Measurements from ENCODE around the gene RUNX2.
"Not testable (repeated sequence)": the region's sequence is repeated elsewhere in the genome, so short reads cannot be mapped to it uniquely, and the experiment has no call there.

RUNX2 gene

DNA sequence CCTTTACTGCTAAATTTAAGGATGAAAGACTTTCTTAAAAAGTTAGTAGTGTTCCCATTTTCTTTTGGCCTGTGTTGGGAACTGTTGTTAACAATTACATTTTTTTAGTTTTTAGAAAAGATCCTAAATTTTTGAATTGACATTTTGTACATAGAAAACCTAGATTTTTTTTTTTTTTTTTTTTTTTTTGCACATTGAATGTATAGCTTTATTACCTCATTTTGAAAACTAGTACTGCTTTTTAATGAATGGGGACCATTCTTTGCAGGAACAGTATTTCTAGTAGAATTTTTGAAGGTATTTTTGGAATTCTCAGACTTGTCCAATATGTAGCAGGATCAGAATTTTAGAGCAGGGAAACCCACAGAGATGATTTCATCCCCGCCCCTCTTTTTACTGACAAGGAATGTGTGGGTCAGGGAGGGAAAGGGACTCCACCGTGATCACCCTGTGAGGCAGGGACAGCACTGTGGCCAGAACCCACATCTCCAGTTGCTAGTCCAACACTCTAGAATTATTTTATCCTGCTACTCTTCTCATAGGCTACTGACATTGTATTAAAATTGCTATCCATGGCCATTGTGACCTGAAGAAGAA lies 204.0 kb downstream of the RUNX2 start:
- no peak for DNase-seq

DNA sequence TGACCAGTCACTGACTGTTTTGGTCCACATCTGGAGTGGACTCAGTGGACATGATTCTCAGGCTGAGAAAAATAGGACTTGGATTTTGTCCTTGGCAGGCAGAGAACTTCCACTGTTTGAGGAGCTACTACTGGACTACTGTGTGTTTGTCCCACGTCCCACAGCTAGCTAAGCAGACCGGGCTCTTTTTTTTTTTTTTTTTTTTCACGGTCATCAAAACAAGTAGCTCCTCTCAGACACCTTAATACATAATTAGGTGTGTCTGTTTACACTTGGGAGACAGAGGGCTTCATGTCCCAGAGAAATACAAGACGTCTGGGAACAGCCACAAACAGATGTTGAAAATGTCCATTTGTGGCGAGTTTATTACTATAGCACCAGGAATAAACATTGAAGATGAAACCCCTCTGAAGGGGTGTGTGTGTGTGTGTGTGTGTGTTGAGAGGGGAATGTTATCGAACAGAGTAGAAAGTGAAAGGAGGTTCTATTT lies 204.6 kb downstream of the RUNX2 start:
- no peak for DNase-seq

DNA sequence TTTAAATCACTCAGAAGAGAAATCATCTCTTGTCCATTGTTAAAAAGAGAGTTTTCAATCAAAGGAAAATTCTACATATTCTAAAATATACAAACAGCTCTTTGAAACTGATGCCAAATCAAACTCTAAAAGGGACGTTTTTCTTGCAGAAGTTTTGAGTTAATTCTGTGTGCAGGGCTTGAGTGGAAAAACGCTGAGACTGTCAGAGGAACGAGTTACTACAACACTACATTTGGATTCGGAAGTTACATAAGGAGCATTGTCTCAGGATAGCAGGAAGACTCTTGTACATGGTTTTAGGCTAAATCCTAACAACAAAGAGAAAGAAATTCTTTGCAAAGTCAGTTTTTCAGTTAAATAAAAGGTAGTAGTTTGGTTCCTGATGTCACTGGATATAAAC lies 205.3 kb downstream of the RUNX2 start:
- no peak for DNase-seq

DNA sequence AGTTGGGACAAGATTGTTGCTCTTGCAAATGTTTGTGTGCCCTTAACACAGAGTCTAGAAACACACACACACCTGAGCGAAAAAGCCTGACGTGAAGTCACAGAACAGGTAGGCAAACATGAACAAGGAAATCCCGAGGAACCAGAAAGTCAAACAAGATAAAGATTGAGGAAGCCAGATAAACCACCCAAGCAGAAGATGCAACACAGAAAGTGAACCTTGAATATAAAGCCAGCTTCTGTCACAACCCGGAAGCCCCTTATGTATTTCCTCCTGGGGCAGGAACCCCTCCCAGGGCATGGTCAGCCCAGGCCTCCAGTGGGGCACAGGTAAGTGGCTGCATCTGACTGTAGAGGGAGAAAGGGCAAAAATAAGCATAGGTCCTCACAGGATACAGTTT lies 207.8 kb downstream of the RUNX2 start:
- no peak for DNase-seq

DNA sequence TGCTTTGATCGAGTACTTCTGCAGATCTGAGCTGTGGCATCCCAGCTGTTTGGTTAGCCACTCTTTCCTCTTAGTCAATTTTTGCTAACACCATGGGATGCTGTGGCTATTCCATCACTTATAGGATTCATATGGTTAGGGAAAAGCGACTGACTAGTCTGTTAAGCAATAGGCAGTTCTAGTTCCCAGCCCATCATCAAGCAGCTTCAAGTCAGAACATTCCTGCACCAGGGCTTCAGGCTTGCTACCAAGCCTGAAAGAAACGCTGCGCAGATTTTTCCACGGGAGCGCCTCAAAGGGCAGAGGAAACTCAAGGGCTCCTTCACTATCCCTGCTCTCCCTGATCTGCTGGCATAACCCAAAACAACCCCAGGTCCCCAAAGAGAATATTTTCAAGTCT lies 209.4 kb downstream of the RUNX2 start:
- DNase-seq: no peak

DNA sequence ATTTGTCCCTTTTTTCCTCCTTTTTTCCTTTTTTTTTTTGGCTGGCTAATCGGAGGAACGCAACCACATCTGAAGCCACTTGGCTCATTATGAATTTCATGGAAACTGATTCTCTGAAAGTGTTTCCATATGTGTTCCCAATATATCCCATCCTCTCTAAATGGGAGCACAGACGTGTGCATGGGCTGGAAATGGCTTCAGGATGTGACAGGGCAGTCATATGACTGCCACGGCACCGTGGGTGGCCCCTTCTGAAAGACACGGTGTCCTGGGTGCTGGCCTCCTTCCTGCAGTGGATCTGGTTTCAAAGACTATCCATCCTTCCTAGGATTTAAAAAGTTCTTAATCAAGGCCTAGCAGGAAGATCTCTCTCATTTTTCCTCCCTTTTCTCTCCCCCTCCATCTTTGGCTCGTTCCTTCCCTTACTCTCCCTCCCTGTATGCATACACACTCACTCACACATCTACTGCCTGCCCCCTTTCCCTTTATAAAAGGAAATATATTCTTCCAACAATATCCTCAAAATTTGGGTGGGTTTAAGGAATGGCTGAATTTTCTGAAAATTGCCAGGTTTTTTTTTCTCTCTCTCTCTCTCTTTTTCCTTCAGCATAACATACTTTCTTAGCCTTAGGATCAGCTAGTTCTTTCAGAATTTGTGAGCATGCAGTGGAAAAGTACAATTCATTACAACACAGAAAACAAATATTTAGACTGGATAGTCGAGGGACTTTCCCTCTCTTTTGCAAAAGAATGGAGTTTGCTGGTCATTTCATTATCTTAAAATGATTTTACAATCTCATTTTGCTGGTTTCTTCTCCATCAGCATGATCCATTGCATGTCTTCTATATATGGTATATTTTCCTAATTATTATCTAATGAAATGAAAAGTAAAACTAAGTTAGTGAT lies 210.8 kb downstream of the RUNX2 start:
- DNase-seq: no peak

DNA sequence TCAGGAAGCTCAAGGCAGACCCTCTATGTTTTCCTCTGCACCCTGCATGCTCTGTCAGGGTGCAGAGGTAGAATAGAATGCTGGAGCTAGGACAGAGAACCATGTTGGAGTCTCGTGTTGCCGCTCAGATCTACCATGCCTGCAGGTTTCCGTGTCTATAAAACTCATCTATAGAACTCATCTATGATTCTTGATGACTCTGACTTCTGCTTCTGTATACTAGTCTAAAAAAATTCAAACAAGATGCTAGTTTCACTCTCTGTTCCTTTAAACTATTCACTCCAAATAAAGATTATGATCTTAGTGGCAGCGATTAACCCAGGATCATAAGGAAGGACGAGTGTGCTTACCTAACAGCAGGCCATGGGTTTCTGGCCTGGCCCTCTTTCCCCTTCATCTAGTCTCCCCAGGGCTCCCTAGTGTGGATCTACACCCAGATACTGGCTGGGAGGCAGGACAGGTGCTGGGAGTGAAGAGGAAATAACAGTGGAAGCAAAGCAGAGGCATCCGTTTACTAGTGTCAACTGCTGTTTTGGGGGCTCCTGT lies 212.3 kb downstream of the RUNX2 start:
- no peak for DNase-seq

DNA sequence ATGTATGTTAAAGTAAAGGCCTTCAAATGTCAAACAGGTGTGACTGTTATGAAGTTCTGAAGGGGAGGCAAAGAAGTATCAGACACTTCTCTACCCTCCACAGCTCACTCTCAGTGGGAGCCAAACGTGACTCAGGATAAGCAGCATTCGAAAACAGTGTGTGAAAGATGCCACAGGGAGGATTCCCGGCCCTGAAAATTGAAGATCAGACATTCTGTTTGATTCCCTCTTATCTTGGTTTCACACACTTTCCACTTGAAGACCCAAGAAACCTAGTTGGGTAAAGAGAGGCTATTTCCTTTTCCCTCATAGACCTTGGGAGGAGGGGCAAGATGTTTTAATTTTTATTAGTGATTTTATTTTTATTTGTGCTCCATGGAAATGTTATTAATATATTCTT lies 213.8 kb downstream of the RUNX2 start:
- DNase-seq: no peak

DNA sequence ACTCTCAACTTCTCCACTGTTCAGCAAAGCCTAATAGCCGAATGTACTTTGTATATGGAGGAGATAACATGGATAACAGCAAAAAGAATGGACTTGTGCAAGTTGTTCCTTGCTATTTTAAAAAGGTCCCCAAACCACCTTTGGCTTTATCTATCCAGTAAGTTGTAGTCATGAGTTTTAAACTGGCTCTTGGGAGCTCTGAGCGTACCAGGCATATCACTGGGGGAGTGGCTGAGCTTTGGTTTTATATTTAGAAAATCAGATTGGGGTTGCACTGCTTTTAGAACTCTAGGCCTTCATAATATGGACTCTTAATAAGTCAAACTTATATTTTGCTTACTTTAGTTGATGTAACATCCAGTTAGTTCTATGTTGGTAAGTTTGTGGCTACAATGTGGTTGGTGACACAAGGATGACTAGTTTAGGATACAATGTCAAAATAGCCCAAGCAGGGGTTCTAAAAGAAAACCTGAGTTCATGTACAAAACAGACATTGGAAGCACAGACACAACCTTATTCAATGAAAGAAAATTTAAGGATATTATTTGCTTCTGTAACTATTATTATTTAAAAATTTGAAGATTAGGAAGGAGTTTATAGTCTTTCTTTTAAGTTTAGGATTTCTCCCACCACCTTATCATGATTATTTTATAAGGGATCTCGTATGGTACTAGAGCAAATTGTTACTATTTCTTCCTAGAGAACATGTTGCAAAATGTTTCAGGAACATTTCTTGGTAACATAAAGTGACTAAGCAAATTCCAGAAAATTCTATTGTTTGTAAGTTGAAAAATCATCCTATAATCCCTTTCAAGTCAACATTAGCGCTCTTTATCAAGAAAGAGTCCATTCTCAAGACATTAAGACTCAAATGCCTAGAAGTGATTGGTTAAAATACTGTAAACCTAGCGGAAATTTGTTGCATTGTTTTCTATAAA lies 215.4 kb downstream of the RUNX2 start:
- DNase-seq: no peak

DNA sequence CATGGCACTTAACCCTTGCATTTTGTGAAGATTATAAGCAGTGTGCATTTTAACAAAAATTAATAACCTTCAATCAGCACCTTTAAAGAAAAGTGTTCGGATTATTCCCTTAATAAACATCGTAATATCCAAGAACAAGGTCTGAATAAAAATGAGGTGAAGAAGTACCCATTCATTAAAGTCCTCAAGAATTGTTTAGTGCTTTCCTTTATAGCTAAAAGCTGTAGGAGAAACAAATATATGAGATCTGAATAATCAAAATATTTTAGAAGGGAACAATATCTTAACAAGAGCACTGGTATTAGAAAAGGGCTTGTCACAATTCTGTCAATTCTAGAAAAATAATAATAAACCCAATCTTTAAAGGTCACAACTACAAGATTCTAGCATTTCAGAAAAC lies 217.3 kb downstream of the RUNX2 start:
- no peak for DNase-seq

DNA sequence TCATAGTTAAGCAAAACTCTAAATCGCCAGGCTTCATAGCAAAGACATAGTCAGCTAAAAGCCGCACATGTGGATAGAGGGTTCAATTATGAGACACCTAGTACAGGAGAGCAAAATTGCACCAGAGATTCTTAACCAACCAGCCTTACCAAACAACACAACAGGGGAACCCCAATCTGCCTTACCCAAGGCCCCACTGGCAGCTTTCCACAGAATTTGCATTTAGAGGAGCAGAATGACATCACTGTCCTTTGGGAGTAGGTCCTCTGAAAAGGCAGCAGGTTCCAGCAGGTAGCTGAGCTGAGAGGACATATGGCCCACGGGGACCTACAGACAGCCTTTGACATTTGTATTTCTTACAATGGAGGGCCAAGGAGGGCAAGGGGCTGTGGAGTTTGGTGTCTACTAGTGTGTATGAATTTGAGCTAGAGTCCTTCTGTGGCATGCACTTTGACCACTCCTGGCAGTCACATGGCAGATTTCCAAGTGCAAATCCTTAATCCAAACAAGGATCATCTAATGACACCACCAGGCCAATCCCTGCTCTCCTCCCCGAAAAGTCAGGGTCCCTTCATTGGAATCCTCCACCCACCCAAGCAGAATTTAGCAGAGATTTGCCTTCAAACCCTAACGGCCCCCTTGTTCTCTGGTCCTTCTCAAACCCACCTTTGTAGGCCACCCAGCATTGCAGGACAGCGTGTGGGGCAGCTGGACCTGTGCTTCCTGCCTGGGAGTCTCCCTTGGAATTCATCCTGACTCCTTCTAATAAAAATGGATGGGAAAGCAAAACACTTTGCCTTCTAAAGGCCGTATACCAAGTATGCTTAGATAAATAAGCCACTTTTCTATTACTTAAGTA lies 220.8 kb downstream of the RUNX2 start:
- peak; percentile 10 for DNase-seq

DNA sequence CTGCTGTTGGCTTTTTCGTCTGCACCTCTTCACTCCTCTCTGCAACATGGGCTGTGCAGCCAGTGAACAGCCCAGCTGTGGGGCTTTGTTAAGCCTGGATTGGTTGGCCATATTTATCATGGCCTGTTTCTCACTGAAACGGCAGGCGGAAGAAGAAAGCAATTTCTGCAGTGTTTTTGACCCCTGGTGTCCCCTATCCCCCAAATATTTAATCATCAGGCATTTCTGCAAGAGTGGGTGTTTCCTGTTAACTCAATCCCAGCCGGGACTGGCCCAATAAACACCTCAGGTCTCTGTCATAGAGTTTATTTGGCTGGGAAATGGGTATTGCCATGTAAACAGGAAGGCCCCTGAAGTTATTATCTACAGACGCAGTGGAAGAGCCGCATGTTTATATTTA lies 224.4 kb downstream of the RUNX2 start:
- DNase-seq: no peak

DNA sequence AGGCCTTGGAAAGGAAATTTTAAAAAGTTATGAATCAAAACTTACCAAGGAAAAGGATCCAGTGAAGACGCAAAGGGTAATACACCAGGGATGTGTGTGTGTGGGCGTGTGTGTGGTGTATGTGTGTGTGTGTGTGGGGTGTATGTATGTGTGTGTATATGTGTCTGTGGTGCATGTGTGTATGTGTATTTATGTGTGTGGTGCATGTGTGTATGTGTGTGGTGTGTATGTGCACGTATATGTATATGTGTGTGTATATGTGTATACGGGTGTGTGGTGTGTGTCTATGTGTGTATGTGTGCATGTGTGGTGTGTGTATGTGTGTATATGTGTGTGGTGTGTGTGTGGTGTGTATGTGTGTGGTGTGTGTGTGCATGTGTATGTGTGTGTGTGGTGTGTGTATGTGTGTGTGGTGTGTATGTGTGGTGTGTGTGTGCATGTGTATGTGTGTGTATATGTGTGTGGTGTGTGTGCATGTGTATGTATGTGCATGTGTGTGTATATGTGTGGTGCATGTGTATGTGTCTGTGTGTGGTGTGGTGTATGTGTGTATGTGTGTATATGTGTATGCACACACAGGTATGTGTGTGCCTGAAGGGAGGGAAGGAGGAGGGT lies 225.7 kb downstream of the RUNX2 start:
- DNase-seq: no peak

DNA sequence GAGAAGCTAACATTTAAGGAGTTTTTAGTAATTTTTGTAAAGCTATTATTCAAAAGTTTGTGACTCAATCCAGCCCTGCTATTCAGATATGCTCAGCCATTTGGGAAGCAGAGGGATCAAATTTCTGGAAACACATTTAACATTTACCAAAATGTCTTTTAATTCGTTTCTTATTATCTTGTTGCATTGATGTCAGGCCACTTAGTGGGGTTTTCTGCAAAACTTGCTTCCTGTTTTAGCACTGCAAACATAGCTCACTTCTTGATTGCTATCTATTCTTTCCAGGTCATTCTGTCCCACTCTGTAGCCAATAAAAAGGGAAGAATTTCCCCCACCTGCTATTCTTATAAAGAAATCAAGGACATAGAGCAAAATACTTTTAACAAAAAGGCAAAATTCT lies 226.5 kb downstream of the RUNX2 start:
- no peak for DNase-seq

DNA sequence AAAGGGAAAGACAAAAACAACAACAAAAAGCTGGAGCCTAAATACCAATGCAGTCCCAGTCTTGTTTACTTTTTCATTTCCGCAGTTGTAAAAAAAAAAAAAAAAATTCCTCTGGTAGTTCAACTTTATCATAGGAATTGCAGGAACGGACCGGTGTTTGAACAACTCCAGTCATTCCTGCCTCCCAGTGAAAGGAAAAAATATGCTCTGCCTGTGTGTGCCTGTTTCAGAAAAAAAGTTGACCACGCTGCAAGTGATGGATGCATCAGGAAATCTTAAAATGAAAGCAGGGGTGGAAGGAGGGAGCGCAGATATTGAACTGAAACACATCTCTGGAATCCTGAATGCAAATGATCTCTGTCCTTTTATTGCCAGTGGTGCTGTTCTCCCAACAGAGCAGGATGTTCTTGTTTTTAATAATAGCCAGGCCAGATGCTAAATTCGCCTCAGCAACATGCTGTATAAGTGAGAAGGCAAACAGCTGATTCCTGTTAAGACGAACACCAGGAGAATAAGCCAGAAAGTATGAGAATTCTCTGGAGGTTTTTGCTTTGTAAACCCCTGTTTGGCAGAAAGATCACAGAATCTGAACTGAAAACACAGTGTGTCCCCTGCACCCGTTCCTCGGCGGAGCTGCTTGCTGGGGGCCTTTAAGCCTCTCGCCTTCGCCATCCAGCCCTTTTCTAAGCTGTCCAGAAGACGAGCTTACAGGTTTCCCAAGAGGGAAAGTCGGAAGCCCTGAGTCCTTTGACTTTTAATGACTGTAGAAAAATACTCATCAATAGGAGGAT lies 228.0 kb downstream of the RUNX2 start:
- DNase-seq: no peak

DNA sequence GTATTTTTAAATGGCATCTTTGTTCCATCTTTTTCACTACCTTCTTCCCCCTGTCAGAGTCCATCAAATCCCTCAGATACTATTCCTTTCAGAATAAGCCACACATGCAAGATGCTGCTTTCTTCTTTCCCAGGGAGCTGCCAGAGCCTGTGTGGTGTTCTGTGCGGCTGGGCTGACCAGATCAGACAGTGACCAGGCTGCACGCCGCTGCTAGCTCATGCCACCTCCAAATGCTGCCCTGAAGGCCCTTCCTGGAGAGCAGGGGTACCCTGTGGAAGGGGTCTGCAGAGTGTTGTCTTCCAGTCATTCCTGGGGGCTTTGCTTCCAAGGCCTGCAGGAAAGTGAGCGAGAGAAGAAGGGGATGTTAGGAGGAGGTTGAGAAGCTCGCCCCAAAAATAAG lies 228.7 kb downstream of the RUNX2 start:
- no peak for DNase-seq

DNA sequence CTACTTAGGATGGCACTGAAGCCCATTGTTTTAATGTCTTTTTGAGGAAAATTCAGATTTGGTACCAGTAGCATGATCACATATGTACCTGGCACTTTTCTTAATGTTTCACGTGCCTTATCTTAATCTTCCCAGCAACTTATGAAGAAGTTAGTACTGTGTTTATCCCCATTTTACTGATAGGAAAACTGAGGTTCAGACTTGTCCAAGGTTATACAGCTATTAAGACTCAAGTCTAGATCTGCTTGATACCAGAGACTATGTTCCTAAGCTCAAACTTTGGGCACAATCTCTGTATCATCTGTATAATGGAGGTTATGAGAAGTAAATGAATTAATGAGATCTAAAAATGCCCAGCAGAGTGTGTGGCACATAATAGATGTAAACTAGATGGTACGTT lies 229.3 kb downstream of the RUNX2 start:
- no peak for DNase-seq

DNA sequence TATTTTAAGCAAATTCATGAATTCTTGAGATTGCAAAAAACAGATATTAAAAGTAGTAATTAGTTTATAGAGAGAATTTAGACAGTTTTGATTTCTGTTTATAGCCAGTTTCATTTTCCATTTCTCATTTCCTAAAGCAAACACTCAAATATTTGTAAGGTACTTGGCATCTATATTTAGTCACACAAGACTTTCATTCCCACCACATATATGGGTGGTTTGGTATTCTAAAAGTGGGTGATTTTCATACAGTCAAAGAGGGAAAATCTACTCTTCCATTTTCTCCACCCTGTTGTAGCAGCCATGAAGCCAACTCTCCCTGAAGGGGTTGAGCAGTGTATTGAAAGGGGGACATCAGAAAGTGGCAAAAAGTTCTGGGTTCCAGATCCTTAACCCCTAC lies 230.7 kb downstream of the RUNX2 start:
- DNase-seq: no peak

DNA sequence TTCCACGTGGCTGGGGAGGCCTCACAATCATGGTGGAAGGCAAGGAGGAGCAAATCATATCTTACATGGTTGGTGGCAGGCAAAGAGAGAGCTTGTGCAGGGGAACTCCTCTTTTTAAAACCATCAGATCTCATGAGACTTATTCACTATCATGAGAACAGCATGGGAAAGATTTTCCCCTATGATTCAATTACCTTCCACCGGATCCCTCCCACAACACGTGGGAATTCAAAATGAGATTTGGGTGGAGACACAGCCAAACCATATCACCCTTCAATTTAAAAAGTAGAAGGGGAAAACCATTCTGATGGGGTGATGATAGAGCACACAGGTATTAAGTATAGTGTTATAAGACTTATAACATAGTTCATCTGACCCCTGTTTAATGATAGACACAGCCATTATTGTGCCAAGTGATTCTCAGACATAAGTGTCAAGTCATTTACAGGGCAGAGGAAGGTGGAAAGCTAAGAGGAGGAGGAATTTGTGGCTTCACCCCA lies 232.2 kb downstream of the RUNX2 start:
- DNase-seq: not testable (repeated sequence)

DNA sequence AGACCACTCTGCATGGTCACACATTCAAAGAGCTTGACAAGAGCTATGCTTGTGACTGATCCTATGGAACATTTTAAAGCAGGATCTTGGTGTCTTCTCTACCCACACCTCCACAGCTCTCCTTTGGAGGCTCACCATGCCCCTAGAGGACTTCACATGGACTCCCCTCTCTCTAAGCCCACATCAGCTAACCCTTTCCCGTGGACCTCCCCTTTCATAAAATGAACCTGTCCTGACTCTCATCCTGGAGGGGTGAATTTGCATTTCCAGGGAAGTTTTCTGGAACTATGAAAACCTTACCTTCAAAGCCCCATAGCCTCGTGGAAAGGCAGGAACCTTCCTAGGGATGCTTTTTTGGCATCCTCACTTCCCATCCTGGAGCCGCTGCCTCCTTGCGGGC lies 234.0 kb downstream of the RUNX2 start:
- DNase-seq: no peak

DNA sequence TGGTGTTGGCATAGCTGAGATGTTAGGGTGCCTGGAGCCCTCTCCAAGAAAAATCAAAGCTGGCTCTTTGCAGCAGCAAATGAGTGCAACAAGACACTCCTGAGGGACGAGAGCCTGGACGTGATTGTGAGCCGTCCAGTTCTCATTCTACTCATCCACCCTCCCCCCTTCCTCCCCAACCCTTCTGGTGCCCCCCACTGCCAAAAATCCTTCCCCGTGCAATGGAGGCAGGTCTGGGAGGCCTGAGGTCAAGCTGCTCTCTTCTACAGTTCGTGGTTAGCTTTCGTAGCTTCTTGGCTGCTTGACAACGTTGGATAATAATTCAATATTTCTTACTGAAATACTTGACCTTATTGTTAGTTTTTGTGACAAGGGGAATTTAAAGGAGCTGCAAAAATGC lies 234.9 kb downstream of the RUNX2 start:
- no peak for DNase-seq
